Transverse colon (tissue), 3 donors: Measurements from ENCODE around the gene TBX1.

ENCODE experiments used
- CTCF ChIP-seq, 5 experiments: fragments of 200-600 bp in 3 of 5; fragments of 450-650 bp in 2 of 5; sonication (generic) in 3 of 5; IDR thresholded peaks; 1 replicate in 2 of 5; 2 replicates in 3 of 5; pipeline ENCODE4 v1.5.1; 2016 to 2017; ENCODE audit warnings: antibody characterized with exemption in 5 of 5, inconsistent platforms in 3 of 5, mild to moderate bottlenecking in 2 of 5, moderate library complexity in 1 of 5
- EP300 ChIP-seq: sonication (generic); formaldehyde crosslinking; IDR thresholded peaks from one replicate; pipeline ENCODE4 v1.6.1; 2017; ENCODE audit warnings: antibody characterized with exemption, low read depth
- POLR2A ChIP-seq: fragments of 450-650 bp; IDR thresholded peaks from one replicate; pipeline ENCODE4 v1.6.1; 2016; ENCODE audit warnings: antibody characterized with exemption, mild to moderate bottlenecking, moderate library complexity

- no peak for TF ChIP-seq CTCF (IDR thresholded peaks at IDR 0.05)
- TF ChIP-seq POLR2A, result no peak
- TF ChIP-seq EP300, result no peak
These were observed 12.4 kb upstream of the TBX1 start for GRCh38 chr22:19748139-19748538.
